HTERT RPE-1 (cell line): ENCODE measurements around the gene ABCC2.
"Not testable (repeated sequence)": the region's sequence is repeated elsewhere in the genome, so short reads cannot be mapped to it uniquely, and the experiment has no call there.

Experiments used
- in situ Hi-C: fragments of 300-500 bp; cut with MboI; formaldehyde crosslinking; loops from 4 replicates; pipeline ENCODE4 v1.14.3; 2020; ENCODE audit warnings: low sequenced_read_pairs

The ABCC2 gene

DNA sequence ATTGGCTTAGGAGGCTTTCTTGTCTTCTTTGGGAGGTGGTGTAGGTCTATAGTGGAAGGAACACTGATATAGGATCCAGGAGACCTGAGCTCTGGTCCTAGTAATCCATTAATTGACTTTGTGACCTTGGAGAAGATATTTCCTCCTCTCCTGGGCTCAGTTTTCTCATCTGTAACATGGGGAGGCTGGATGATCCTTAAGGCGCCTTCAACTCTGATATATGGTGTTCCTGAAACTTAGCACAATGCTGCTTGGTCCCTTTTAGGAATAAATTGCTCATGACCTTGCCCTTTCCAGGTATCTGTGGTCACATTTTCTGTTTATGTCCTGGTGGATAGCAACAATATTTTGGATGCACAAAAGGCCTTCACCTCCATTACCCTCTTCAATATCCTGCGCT lies 25.3 kb downstream of the ABCC2 start:
- in situ Hi-C loops = no loop called here

DNA sequence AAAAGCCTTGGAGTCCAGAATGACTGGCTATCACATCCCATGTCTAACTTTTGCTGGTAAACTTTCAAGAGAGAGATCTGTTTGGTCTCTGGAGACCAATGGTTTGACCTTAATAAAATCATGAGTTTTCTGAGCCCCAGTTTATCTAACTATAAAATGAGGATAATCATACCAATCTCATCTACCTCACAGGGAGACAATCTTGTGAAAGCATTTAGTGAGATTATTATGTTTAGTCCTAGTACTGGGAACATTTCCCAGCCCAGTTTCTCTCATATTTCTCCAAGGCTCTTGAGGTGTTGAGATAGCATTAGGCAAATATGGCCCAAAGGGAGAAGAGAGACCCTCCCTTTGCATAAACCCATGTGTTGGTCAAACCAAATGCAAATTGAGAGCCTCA lies 25.8 kb downstream of the ABCC2 start:
- in situ Hi-C loops = no loop called here

DNA sequence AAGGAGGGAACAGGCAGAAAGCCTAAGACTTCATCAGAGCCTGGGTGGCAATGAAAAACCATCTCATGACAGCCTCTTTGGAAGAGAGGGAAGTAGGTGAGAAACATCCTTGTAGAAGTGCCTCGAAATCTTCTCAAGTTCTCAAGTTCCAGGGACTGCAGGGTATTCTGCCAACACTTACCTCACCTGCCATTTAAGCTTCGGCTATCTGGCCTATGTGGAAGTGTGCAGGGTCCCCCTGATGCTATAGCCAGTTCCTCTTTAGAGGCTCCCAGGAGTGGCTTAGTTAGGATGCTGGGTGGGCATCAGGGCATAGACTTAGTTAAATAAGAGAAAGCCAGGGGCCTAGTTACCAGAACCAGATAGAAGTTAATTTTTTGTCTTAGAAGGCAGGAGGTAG lies 27.0 kb downstream of the ABCC2 start:
- in situ Hi-C loops = no loop called here

GRCh38 chr10:99809931-99810615 lies 27.6 kb downstream of the ABCC2 start:
- in situ Hi-C loops = no loop called here

GRCh38 chr10:99812177-99812576 lies 29.7 kb downstream of the ABCC2 start:
- in situ Hi-C loops = no loop called here

DNA sequence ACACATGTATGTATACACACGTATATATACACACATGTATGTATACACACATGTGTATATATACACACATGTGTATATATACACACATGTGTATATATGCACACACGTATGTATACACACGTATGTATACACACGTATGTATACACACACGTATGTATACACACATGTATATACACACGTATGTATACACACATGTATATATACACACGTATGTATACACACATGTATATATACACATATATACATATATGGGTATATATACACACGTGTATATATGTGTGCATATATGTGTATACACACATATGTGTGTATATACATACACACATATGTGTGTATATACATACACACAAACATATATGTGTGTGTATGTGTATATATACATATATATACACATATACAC lies 31.7 kb downstream of the ABCC2 start:
- in situ Hi-C loops = no loop called here

- in situ Hi-C loops = no loop called here
These were observed 33.2 kb downstream of the ABCC2 start for GRCh38 chr10:99815621-99816020.

- in situ Hi-C loops = no loop called here
These were observed 45.5 kb downstream of the ABCC2 start for GRCh38 chr10:99827936-99828335.

DNA sequence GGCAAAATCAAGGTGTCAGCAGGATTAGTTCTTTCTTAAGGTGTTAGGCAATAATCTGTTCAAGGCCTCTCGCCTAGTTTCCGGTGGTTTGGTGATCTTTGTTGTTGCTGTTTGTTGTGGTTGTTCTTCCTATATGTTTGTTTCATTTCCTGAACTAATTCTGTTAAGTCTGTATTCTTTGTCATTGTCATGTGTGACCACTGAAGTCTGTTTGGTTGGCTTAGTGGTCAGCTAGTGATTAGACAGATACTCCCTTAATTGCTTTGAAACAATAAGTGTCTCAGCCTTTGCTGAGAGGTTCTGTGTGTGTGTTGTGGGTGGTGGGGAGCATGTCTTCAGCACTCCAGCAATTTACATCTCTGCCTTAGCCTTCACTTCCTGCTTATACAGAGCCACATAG lies 46.0 kb downstream of the ABCC2 start:
- in situ Hi-C loops = no loop called here

DNA sequence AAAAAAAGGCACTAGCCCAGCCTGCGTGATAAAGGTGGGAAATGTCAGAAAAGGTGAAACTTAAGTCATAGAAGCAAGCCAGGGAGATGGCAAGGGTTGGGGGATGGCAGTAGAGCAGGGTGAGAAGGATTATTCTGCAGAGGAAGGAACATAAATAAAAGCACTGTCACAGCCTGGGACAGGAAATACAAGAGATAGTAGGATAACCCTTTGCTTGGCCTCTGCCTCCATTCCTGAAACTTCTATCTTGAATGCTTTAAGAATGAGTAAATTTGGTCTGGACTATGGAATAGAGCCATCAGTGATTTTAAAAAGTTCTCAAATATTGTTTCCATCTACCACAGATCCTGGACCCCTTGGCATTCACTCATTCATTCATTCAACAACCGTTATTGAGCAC lies 50.0 kb downstream of the ABCC2 start:
- in situ Hi-C loops = no loop called here

- in situ Hi-C loops = no loop called here
These were observed 52.0 kb downstream of the ABCC2 start for GRCh38 chr10:99834410-99834809.

DNA sequence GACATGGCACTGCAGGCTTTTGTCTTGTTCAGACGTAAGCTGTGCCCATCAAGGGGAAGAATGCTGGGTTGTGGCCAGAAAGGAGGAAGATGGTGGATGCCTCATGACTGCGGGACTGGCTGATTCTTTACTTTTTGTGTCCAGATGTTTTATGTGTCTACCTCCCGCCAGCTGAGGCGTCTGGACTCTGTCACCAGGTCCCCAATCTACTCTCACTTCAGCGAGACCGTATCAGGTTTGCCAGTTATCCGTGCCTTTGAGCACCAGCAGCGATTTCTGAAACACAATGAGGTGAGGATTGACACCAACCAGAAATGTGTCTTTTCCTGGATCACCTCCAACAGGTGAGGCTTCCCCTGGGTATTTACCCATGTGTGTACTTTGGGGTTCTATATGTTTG lies 53.5 kb downstream of the ABCC2 start:
- in situ Hi-C loops = no loop called here

- in situ Hi-C loops = no loop called here
These were observed 54.3 kb downstream of the ABCC2 start for GRCh38 chr10:99836711-99837110.

GRCh38 chr10:99840859-99841258 lies 58.4 kb downstream of the ABCC2 start:
- in situ Hi-C loops = not testable (repeated sequence)

GRCh38 chr10:99841746-99842145 lies 59.3 kb downstream of the ABCC2 start:
- in situ Hi-C loops = no loop called here

- in situ Hi-C loops = no loop called here
These were observed 60.9 kb downstream of the ABCC2 start for GRCh38 chr10:99843310-99843709.

DNA sequence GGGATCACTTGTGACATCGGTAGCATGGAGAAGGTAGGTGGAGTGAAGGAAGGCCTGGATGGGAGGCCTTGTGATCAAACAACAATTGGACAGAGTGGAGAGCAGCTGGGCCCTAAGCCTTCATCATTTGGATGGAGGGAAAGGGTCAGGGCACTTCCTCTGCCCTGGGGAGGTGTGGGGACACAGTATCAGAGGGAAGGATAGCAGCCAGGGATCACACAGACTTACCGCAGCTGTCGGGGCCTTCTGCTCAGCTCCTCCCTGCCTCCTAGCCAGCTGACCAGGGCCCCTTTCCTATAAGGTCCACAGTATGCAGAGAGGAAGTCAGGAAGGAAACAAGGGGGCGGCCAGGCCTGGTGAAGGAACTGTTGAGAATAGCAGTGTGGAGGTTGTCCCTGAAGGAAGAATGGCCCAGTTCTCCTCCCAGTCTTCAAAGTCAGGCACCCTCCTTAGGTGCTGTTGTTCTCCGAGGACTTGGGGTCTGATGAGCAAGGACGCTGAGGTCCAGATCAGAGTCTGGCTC lies 62.1 kb downstream of the ABCC2 start:
- in situ Hi-C loops = no loop called here

DNA sequence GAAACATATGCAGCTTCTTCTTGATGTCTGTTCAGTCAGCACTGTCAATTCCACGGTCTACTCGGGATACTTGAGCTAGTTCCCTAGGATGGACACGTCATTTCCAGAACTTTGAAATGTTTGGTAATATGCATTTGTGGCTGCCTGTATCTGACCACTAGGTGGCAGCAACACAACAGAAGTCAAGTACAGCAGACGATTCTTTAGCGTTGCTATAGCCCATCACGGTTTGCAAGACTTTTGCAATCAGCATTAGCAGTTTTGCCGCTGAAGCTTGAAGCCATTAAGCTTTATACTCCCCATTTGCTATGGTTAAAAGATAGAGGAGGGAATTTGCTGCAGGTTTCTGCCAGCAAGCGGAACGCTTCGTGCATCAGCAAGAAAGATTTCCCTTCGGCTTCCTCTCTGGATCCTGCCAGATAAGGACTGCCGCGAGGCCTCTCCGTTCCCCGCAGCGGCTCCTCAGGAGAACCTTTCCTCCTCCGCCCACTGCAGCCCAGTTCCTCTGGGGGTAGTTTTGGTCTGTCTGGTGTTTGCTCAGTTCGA lies 63.5 kb downstream of the ABCC2 start:
- in situ Hi-C loops = no loop called here

GRCh38 chr10:99849057-99849456 lies 66.6 kb downstream of the ABCC2 start:
- in situ Hi-C loops = no loop called here

- in situ Hi-C loops = no loop called here
These were observed 67.1 kb downstream of the ABCC2 start for GRCh38 chr10:99849536-99849935.

- in situ Hi-C loops = no loop called here
These were observed 67.8 kb downstream of the ABCC2 start for GRCh38 chr10:99850021-99850766.

- in situ Hi-C loops = no loop called here
These were observed 68.4 kb downstream of the ABCC2 start for GRCh38 chr10:99850767-99851340.
